GM23338 (cell line): Measurements from ENCODE around the gene DENND4A.

Experiments used
- CREB1 ChIP-seq: fragments of 250-450 bp; sonication (Bioruptor Pico); IDR thresholded peaks from 2 replicates; pipeline ENCODE4 v1.5.0; 2020; ENCODE audit warnings: low read depth, mild to moderate bottlenecking, moderate library complexity
- ETS1 ChIP-seq: IDR thresholded peaks from 2 replicates; pipeline ENCODE4 v1.6.1; 2016; ENCODE audit warnings: antibody characterized with exemption
- EZH2 ChIP-seq: fragments of 200-600 bp; sonication (generic); IDR thresholded peaks from one replicate; pipeline ENCODE4 v1.8.0; 2017; ENCODE audit warnings: antibody characterized with exemption, mild to moderate bottlenecking, low read depth; ENCODE audit not compliant: unreplicated experiment
- EZH2phosphoT487 ChIP-seq: fragments of 200-600 bp; sonication (generic); IDR thresholded peaks from one replicate; pipeline ENCODE4 v1.8.1; 2018; ENCODE audit warnings: antibody characterized with exemption; ENCODE audit not compliant: unreplicated experiment
- JUNB ChIP-seq: IDR thresholded peaks from one replicate; pipeline ENCODE4 v1.6.1; 2016; ENCODE audit warnings: antibody characterized with exemption; ENCODE audit not compliant: unreplicated experiment
- POLR2AphosphoS5 ChIP-seq: IDR thresholded peaks from 2 replicates; pipeline ENCODE4 v1.6.1; 2016; ENCODE audit warnings: antibody characterized with exemption, low read depth
- STAT1 ChIP-seq: IDR thresholded peaks from one replicate; pipeline ENCODE4 v1.6.1; 2016; ENCODE audit warnings: antibody characterized with exemption; ENCODE audit not compliant: unreplicated experiment
- ZNF114 ChIP-seq: fragments of 250-450 bp; sonication (Bioruptor Pico); IDR thresholded peaks from 2 replicates; pipeline ENCODE4 v1.5.0; 2020; ENCODE audit warnings: mild to moderate bottlenecking, moderate library complexity
- TF ChIP-seq, protein P1 (sequence below), 2 experiments: fragments of 200-600 bp in 1 of 2; sonication (generic) in 1 of 2; conservative IDR thresholded peaks; 2 replicates each; pipeline versions ENCODE4 v1.5.1 to v1.6.1; 2016 to 2017; ENCODE audit warnings: antibody characterized with exemption in 2 of 2, low read depth in 2 of 2, mild to moderate bottlenecking in 2 of 2, moderate library complexity in 1 of 2
- TF ChIP-seq, protein P2 (sequence below): IDR thresholded peaks from one replicate; pipeline ENCODE4 v1.6.1; 2018; ENCODE audit warnings: antibody characterized with exemption; ENCODE audit not compliant: unreplicated experiment
- TF ChIP-seq, protein P3 (sequence below): fragments of 250-450 bp; sonication (Bioruptor Pico); IDR thresholded peaks from 2 replicates; pipeline ENCODE4 v1.5.0; 2020; ENCODE audit warnings: mild to moderate bottlenecking, moderate library complexity

DNA sequence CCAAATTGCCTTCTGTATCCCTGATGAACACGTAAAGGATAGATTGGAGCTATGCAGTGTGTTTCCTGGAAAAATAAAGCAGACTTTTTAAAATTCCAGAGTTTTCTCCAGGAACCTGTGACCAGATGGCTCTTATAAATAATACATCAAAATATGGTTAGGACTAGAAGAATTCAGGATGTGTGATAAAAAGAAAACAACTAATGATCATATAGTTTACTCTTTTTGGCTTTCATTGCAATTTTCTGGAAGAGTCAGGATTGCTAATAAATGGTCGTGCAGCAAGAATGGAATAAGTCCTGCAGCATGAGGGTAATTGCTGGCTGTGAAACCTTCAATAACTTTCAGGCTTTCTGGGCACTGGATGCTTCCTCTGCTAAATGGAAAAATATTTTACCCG lies 30.2 kb upstream of the DENND4A start:
- TF ChIP-seq, protein P1, sequence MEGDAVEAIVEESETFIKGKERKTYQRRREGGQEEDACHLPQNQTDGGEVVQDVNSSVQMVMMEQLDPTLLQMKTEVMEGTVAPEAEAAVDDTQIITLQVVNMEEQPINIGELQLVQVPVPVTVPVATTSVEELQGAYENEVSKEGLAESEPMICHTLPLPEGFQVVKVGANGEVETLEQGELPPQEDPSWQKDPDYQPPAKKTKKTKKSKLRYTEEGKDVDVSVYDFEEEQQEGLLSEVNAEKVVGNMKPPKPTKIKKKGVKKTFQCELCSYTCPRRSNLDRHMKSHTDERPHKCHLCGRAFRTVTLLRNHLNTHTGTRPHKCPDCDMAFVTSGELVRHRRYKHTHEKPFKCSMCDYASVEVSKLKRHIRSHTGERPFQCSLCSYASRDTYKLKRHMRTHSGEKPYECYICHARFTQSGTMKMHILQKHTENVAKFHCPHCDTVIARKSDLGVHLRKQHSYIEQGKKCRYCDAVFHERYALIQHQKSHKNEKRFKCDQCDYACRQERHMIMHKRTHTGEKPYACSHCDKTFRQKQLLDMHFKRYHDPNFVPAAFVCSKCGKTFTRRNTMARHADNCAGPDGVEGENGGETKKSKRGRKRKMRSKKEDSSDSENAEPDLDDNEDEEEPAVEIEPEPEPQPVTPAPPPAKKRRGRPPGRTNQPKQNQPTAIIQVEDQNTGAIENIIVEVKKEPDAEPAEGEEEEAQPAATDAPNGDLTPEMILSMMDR (conservative IDR thresholded peaks at IDR 0.05; ENCODE audit: low read depth in 2 of 2): no peak
- TF ChIP-seq JUNB: no peak
- TF ChIP-seq POLR2AphosphoS5: no peak
- no peak for TF ChIP-seq EZH2phosphoT487
- TF ChIP-seq, protein P2, sequence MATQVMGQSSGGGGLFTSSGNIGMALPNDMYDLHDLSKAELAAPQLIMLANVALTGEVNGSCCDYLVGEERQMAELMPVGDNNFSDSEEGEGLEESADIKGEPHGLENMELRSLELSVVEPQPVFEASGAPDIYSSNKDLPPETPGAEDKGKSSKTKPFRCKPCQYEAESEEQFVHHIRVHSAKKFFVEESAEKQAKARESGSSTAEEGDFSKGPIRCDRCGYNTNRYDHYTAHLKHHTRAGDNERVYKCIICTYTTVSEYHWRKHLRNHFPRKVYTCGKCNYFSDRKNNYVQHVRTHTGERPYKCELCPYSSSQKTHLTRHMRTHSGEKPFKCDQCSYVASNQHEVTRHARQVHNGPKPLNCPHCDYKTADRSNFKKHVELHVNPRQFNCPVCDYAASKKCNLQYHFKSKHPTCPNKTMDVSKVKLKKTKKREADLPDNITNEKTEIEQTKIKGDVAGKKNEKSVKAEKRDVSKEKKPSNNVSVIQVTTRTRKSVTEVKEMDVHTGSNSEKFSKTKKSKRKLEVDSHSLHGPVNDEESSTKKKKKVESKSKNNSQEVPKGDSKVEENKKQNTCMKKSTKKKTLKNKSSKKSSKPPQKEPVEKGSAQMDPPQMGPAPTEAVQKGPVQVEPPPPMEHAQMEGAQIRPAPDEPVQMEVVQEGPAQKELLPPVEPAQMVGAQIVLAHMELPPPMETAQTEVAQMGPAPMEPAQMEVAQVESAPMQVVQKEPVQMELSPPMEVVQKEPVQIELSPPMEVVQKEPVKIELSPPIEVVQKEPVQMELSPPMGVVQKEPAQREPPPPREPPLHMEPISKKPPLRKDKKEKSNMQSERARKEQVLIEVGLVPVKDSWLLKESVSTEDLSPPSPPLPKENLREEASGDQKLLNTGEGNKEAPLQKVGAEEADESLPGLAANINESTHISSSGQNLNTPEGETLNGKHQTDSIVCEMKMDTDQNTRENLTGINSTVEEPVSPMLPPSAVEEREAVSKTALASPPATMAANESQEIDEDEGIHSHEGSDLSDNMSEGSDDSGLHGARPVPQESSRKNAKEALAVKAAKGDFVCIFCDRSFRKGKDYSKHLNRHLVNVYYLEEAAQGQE: no peak
- TF ChIP-seq STAT1: no peak
- no peak for TF ChIP-seq CREB1 (CRISPR knock-in tag)
- no peak for TF ChIP-seq ETS1
- TF ChIP-seq EZH2: no peak
- TF ChIP-seq ZNF114 (CRISPR knock-in tag): no peak
- TF ChIP-seq, protein P3, sequence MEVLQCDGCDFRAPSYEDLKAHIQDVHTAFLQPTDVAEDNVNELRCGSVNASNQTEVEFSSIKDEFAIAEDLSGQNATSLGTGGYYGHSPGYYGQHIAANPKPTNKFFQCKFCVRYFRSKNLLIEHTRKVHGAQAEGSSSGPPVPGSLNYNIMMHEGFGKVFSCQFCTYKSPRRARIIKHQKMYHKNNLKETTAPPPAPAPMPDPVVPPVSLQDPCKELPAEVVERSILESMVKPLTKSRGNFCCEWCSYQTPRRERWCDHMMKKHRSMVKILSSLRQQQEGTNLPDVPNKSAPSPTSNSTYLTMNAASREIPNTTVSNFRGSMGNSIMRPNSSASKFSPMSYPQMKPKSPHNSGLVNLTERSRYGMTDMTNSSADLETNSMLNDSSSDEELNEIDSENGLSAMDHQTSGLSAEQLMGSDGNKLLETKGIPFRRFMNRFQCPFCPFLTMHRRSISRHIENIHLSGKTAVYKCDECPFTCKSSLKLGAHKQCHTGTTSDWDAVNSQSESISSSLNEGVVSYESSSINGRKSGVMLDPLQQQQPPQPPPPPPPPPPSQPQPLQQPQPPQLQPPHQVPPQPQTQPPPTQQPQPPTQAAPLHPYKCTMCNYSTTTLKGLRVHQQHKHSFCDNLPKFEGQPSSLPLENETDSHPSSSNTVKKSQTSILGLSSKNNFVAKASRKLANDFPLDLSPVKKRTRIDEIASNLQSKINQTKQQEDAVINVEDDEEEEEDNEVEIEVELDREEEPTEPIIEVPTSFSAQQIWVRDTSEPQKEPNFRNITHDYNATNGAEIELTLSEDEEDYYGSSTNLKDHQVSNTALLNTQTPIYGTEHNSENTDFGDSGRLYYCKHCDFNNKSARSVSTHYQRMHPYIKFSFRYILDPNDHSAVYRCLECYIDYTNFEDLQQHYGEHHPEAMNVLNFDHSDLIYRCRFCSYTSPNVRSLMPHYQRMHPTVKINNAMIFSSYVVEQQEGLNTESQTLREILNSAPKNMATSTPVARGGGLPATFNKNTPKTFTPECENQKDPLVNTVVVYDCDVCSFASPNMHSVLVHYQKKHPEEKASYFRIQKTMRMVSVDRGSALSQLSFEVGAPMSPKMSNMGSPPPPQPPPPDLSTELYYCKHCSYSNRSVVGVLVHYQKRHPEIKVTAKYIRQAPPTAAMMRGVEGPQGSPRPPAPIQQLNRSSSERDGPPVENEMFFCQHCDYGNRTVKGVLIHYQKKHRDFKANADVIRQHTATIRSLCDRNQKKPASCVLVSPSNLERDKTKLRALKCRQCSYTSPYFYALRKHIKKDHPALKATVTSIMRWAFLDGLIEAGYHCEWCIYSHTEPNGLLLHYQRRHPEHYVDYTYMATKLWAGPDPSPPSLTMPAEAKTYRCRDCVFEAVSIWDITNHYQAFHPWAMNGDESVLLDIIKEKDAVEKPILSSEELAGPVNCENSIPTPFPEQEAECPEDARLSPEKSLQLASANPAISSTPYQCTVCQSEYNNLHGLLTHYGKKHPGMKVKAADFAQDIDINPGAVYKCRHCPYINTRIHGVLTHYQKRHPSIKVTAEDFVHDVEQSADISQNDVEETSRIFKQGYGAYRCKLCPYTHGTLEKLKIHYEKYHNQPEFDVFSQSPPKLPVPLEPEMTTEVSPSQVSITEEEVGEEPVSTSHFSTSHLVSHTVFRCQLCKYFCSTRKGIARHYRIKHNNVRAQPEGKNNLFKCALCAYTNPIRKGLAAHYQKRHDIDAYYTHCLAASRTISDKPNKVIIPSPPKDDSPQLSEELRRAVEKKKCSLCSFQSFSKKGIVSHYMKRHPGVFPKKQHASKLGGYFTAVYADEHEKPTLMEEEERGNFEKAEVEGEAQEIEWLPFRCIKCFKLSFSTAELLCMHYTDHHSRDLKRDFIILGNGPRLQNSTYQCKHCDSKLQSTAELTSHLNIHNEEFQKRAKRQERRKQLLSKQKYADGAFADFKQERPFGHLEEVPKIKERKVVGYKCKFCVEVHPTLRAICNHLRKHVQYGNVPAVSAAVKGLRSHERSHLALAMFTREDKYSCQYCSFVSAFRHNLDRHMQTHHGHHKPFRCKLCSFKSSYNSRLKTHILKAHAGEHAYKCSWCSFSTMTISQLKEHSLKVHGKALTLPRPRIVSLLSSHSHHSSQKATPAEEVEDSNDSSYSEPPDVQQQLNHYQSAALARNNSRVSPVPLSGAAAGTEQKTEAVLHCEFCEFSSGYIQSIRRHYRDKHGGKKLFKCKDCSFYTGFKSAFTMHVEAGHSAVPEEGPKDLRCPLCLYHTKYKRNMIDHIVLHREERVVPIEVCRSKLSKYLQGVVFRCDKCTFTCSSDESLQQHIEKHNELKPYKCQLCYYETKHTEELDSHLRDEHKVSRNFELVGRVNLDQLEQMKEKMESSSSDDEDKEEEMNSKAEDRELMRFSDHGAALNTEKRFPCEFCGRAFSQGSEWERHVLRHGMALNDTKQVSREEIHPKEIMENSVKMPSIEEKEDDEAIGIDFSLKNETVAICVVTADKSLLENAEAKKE (CRISPR knock-in tag): no peak
